Neuronal stem cell (in vitro differentiated cells): Measurements from ENCODE around the gene KNSTRN.

Experiments
- DNase-seq: peaks from one replicate; pipeline ENCODE4 v3.0.0-alpha.2; 2013; ENCODE audit warnings: low spot score
- H2AFZ ChIP-seq: one replicate; pipeline ENCODE4 v1.6.1; 2013; ENCODE audit warnings: mild to moderate bottlenecking, low read length, inconsistent platforms
- H2AK5ac ChIP-seq: 2 replicates; pipeline ENCODE4 v1.6.1; 2013; ENCODE audit warnings: low read depth, mild to moderate bottlenecking, inconsistent platforms, low read length, moderate library complexity, mixed read lengths
- H2BK120ac ChIP-seq: 2 replicates; pipeline ENCODE4 v1.6.1; 2013; ENCODE audit warnings: low read depth, mild to moderate bottlenecking, inconsistent platforms, low read length, moderate library complexity, mixed read lengths
- H2BK12ac ChIP-seq: one replicate; pipeline ENCODE4 v1.6.1; 2013; ENCODE audit warnings: low read length, inconsistent platforms
- H2BK15ac ChIP-seq: 2 replicates; pipeline ENCODE4 v1.6.1; 2013; ENCODE audit warnings: mild to moderate bottlenecking, low read length, inconsistent platforms, mixed read lengths
- H2BK5ac ChIP-seq: one replicate; pipeline ENCODE4 v1.6.1; 2013; ENCODE audit warnings: inconsistent platforms, mild to moderate bottlenecking, low read length, moderate library complexity
- H3K14ac ChIP-seq: one replicate; pipeline ENCODE4 v1.6.1; 2013; ENCODE audit warnings: low read length, inconsistent platforms
- H3K18ac ChIP-seq: 2 replicates; pipeline ENCODE4 v1.6.1; 2013; ENCODE audit warnings: low read length, inconsistent platforms
- H3K23ac ChIP-seq: 2 replicates; pipeline ENCODE4 v1.6.1; 2013; ENCODE audit warnings: low read depth, mild to moderate bottlenecking, mixed read lengths, low read length, inconsistent platforms; ENCODE audit not compliant: poor library complexity
- H3K27ac ChIP-seq: replicated peaks from 3 replicates; pipeline ENCODE4 v1.5.1; 2013; ENCODE audit warnings: low read length, inconsistent platforms
- H3K27me3 ChIP-seq, 3 experiments: 2 replicates each; pipeline ENCODE4 v1.6.1; 2013; ENCODE audit warnings: low read length in 3 of 3, mild to moderate bottlenecking in 2 of 3, inconsistent platforms in 1 of 3, low read depth in 1 of 3, mixed read lengths in 1 of 3, moderate library complexity in 1 of 3; ENCODE audit not compliant: control insufficient read depth in 3 of 3, insufficient read depth in 3 of 3
- H3K36me3 ChIP-seq, 2 donors: replicated peaks in 1 of 2; 2 replicates each; pipeline ENCODE4 v1.6.1; 2013; ENCODE audit warnings: low read length in 2 of 2; ENCODE audit not compliant: control insufficient read depth in 2 of 2, insufficient read depth in 2 of 2
- H3K4ac ChIP-seq: 2 replicates; pipeline ENCODE4 v1.6.1; 2013; ENCODE audit warnings: inconsistent platforms, mild to moderate bottlenecking, low read length, moderate library complexity
- H3K4me1 ChIP-seq, 2 donors: 1 replicate in 1 of 2; 2 replicates in 1 of 2; pipeline ENCODE4 v1.6.1; 2013; ENCODE audit warnings: low read length in 2 of 2, low read depth in 1 of 2; ENCODE audit not compliant: control insufficient read depth in 2 of 2, insufficient read depth in 1 of 2
- H3K4me2 ChIP-seq: one replicate; pipeline ENCODE4 v1.6.1; 2013; ENCODE audit warnings: mild to moderate bottlenecking, low read length, inconsistent platforms; ENCODE audit not compliant: insufficient read depth, poor library complexity, severe bottlenecking
- H3K4me3 ChIP-seq, 2 donors: 2 replicates each; pipeline ENCODE4 v1.5.1; 2013; ENCODE audit warnings: low read length in 2 of 2, mild to moderate bottlenecking in 2 of 2, inconsistent platforms in 1 of 2, moderate library complexity in 1 of 2
- H3K79me1 ChIP-seq: one replicate; pipeline ENCODE4 v1.6.1; 2013; ENCODE audit warnings: low read depth, mild to moderate bottlenecking, inconsistent platforms, low read length, moderate library complexity
- H3K9ac ChIP-seq: one replicate; pipeline ENCODE4 v1.6.1; 2013; ENCODE audit warnings: mild to moderate bottlenecking, low read depth, low read length, inconsistent platforms; ENCODE audit not compliant: poor library complexity
- H3K9me3 ChIP-seq, 2 donors: replicated peaks in 1 of 2; 2 replicates each; pipeline versions ENCODE3 to v1.6.1; 2013; ENCODE audit warnings: low read length in 2 of 2, mild to moderate bottlenecking in 2 of 2, inconsistent platforms in 1 of 2, low read depth in 1 of 2, mixed read lengths in 1 of 2, moderate library complexity in 1 of 2; ENCODE audit not compliant: control insufficient read depth in 2 of 2, insufficient read depth in 1 of 2
- H4K8ac ChIP-seq: one replicate; pipeline ENCODE4 v1.6.1; 2013; ENCODE audit warnings: low read depth, mild to moderate bottlenecking, inconsistent platforms, low read length, moderate library complexity
- H4K91ac ChIP-seq: one replicate; pipeline ENCODE4 v1.6.1; 2013; ENCODE audit warnings: low read length, low read depth, mild to moderate bottlenecking, inconsistent platforms; ENCODE audit not compliant: poor library complexity
- WGBS, 2 donors: extraction: QIAGEN DNeasy Blood & Tissue Kit; methylation state at CpG; one replicate each; pipeline ENCODE4 v1.1.7; 2013; ENCODE audit warnings: missing lambda C conversion rate in 2 of 2, mixed read lengths in 1 of 2; ENCODE audit not compliant: insufficient read length in 2 of 2, insufficient replicate concordance in 1 of 2; ENCODE audit errors: extremely low coverage in 2 of 2; 5-methylcytosine and 5-hydroxymethylcytosine counted together

KNSTRN gene

DNA sequence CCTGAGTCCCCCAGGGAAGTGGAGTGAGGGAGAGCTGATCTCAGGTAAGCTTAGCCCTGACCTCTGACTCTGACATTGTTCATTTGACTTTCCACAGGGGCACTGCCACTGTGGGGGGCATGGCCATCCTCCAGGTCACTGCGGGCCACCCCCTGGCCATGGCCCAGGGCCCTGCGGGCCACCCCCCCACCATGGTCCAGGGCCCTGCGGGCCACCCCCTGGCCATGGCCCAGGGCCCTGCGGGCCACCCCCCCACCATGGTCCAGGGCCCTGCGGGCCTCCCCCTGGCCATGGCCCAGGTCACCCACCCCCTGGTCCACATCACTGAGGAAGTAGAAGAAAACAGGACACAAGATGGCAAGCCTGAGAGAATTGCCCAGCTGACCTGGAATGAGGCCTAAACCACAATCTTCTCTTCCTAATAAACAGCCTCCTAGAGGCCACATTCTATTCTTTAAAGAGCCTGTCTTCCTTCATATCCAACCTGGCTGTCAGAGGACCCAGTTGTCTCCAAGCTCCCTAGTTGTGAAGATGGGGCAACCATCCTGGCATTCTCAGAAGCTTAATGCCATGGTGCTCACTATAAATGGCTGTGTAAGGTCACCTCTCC lies 26.4 kb upstream of the KNSTRN start:
- Histone ChIP-seq H3K27ac (no peak overlapping the region), H2AFZ (no peak overlapping the region), H3K14ac (no peak overlapping the region), H3K36me3 (no peaks in the 10 kb centered on the region), H3K79me1 (no peaks in the 10 kb centered on the region), H3K23ac (no peak overlapping the region), H4K8ac (no peak overlapping the region), H2BK15ac (no peak overlapping the region), H2BK12ac (no peak overlapping the region), H3K9ac (no peak overlapping the region), H3K4me1 (peaks cover 13 to 15% of the 10 kb centered on the region in 2 donors), H3K4ac (no peak overlapping the region), H2BK5ac (no peak overlapping the region), H3K18ac (no peak overlapping the region), H2BK120ac (no peak overlapping the region), H3K27me3 (peaks cover 0 to 77% (median 16%) of the 10 kb centered on the region in 3 experiments), H3K9me3 (no peaks in the 10 kb centered on the region), H2AK5ac (no peak overlapping the region), H3K4me2 (no peak overlapping the region), H4K91ac (no peak overlapping the region), H3K4me3 (no peak overlapping the region)
- DNase-seq: no peak
- no CpG with 5 or more reads among the region's 5 CpGs for WGBS, 2 donors

DNA sequence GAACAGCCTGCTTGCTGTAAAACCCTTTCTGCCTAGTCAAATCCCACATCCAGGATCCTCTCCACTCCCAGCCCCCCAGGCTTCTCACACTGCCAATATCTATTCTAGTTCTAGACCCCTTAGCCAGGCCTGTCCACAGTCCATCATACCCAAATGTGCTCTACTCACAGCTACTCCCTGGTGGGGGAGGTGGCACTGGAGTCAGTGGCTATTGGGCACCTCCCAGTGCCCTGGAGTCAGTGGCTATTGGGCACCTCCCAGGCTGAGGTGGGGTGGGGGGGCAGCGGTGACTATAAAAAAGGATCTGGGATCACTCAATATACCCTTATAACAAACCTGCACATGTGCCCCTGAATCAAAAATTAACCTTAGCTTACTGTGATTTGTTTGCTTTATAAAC lies 25.3 kb upstream of the KNSTRN start:
- Histone ChIP-seq H2BK5ac (no peak overlapping the region), H4K8ac (no peak overlapping the region), H3K9ac (no peak overlapping the region), H2BK120ac (no peak overlapping the region), H3K4me2 (peak overlapping the region; percentile 90), H3K27me3 (peaks cover 0 to 84% (median 20%) of the 10 kb centered on the region in 3 experiments), H3K14ac (no peak overlapping the region), H3K79me1 (no peaks in the 10 kb centered on the region), H2AFZ (peak overlapping the region; percentile 97), H3K4ac (no peak overlapping the region), H2AK5ac (no peak overlapping the region), H3K36me3 (no peaks in the 10 kb centered on the region), H3K9me3 (no peaks in the 10 kb centered on the region), H3K4me1 (peaks cover 13 to 15% of the 10 kb centered on the region in 2 donors), H3K27ac (no peak overlapping the region), H2BK15ac (no peak overlapping the region), H2BK12ac (no peak overlapping the region), H3K23ac (no peak overlapping the region), H3K4me3 (peak overlapping the region in 1 of 2 donors; percentile 53), H4K91ac (no peak overlapping the region), H3K18ac (no peak overlapping the region)
- WGBS, 2 donors: no CpG with 5 or more reads among the region's 1 CpG
- DNase-seq: no peak

DNA sequence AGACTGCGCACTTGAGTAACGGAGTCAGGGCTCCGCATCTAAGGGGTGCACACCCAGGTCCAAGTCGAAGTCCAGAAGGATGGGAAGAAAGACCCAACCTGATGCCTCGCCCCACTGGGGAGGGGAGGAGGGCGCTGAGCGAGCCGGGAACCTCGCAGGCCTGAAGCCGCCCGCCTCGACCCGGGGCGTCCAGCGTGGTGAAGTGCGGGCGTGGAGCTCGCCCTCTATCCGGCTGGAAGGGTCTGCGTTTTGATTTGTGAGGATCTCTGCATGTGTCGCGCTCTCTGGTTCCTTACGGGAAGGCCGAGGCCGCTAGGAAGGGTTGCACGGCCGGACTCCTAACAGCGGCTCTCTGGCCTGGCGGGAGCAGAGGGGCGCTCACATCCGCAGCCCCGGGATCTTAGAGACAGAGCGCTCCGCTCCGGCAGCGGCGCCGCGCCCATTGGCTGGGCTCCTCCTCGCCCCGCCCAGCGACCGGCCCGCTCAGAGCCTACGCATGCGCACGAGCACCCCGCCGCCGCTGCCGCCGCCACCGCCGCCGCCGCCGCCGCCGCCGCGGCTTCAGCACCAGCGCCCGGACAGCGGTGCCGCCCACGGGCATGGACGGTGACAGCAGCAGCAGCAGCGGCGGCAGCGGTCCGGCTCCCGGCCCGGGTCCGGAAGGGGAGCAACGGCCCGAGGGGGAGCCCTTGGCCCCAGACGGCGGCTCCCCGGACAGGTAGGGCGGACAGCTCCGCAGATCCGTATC lies 24.6 kb upstream of the KNSTRN start, which contains the start of gene DISP2:
DISP2 (plus strand) TSS at position 497 of the 748 bp plus-strand sequence; CDS start at position 600, 103 bp downstream.
- Histone ChIP-seq H3K4me2 (peak within 1 kb of the TSS; percentile 90), H3K4ac (no peak within 1 kb of the TSS), H4K91ac (no peak within 1 kb of the TSS), H3K79me1 (no peaks in the 10 kb centered on the region), H2BK12ac (no peak within 1 kb of the TSS), H3K14ac (no peak within 1 kb of the TSS), H3K27ac (no peak within 1 kb of the TSS), H3K36me3 (no peaks in the 10 kb centered on the region), H3K23ac (peak within 1 kb of the TSS; percentile 60), H3K4me1 (peaks cover 13 to 15% of the 10 kb centered on the region in 2 donors), H2AK5ac (no peak within 1 kb of the TSS), H3K4me3 (peak within 1 kb of the TSS; percentile 53 to 76), H2BK120ac (no peak within 1 kb of the TSS), H3K27me3 (peaks cover 0 to 84% (median 21%) of the 10 kb centered on the region in 3 experiments), H3K9me3 (no peaks in the 10 kb centered on the region), H3K18ac (peak within 1 kb of the TSS; percentile 52), H2BK5ac (no peak within 1 kb of the TSS), H2AFZ (peak within 1 kb of the TSS; percentile 97), H2BK15ac (no peak within 1 kb of the TSS), H4K8ac (no peak within 1 kb of the TSS), H3K9ac (peak within 1 kb of the TSS; percentile 75)
- WGBS, 2 donors: no CpG with 5 or more reads among the region's 82 CpGs
- DNase-seq: peak; percentile 90
